ENCODE data around the gene SCFD1. TPM values are rescaled to one million over a fixed set of nuclear protein-coding genes. Genes with fewer than 3 reads are reported as not detected.

SCFD1 gene
- total RNA-seq, 1 experiment from 2014 or later = 50.5 TPM

GRCh38 chr14:30756594-30756993, 134.5 kb downstream of the SCFD1 start:
- no peaks in the 10 kb centered on the region for H3K4me1 Mint-ChIP-seq (ENCODE audit: low read depth, unreplicated experiment)
- no peak overlapping the region for H3K27ac Mint-ChIP-seq (ENCODE audit: unreplicated experiment)
- CTCF ChIA-PET = no interaction called here
- TF ChIP-seq, protein P1, sequence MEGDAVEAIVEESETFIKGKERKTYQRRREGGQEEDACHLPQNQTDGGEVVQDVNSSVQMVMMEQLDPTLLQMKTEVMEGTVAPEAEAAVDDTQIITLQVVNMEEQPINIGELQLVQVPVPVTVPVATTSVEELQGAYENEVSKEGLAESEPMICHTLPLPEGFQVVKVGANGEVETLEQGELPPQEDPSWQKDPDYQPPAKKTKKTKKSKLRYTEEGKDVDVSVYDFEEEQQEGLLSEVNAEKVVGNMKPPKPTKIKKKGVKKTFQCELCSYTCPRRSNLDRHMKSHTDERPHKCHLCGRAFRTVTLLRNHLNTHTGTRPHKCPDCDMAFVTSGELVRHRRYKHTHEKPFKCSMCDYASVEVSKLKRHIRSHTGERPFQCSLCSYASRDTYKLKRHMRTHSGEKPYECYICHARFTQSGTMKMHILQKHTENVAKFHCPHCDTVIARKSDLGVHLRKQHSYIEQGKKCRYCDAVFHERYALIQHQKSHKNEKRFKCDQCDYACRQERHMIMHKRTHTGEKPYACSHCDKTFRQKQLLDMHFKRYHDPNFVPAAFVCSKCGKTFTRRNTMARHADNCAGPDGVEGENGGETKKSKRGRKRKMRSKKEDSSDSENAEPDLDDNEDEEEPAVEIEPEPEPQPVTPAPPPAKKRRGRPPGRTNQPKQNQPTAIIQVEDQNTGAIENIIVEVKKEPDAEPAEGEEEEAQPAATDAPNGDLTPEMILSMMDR (IDR thresholded peaks at IDR 0.05; ENCODE audit: unreplicated experiment) = no peak
- H3K27me3 Mint-ChIP-seq (ENCODE audit: unreplicated experiment) = peaks cover 49% of the 10 kb centered on the region
- no TSS peak for BruUV-seq (replicated peaks)
- no peak overlapping the region for H3K4me3 Mint-ChIP-seq (ENCODE audit: low read depth, unreplicated experiment)
- no peaks in the 10 kb centered on the region for H3K9me3 Mint-ChIP-seq (ENCODE audit: low read depth, unreplicated experiment)
- DNase-seq = no peak
- intact Hi-C loops (cut with micrococcal nuclease; ENCODE audit: unreplicated experiment) = no loop called here
- H3K36me3 Mint-ChIP-seq (ENCODE audit: insufficient read depth, unreplicated experiment) = no peaks in the 10 kb centered on the region

DNA sequence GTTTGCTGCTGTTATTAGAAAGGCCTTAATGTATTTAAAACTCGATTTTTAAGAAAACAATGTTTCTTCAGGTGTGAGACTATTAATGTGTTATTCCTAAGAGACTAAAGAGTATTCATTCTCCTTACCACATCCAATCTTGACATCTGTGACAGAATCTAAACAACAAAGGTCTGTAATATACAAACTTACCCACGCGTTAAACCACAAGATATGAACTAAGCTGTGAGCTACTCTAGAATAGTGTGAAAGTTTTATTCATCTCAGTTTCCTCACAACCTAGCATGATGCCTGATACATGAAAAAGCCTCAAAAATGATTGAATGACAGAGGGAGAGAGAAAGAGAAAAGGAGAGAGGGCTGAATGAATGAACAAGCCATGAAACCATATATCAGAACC, 135.0 kb downstream of the SCFD1 start:
- no peaks in the 10 kb centered on the region for H3K36me3 Mint-ChIP-seq (ENCODE audit: insufficient read depth, unreplicated experiment)
- intact Hi-C loops (cut with micrococcal nuclease; ENCODE audit: unreplicated experiment) = no loop called here
- TF ChIP-seq, protein P1 (IDR thresholded peaks at IDR 0.05; ENCODE audit: unreplicated experiment) = no peak
- no peaks in the 10 kb centered on the region for H3K9me3 Mint-ChIP-seq (ENCODE audit: low read depth, unreplicated experiment)
- no peak for DNase-seq
- CTCF ChIA-PET = no interaction called here
- H3K4me1 Mint-ChIP-seq (ENCODE audit: low read depth, unreplicated experiment) = no peaks in the 10 kb centered on the region
- no TSS peak for BruUV-seq (replicated peaks)
- no peak overlapping the region for H3K4me3 Mint-ChIP-seq (ENCODE audit: low read depth, unreplicated experiment)
- peaks cover 47% of the 10 kb centered on the region for H3K27me3 Mint-ChIP-seq (ENCODE audit: unreplicated experiment)
- H3K27ac Mint-ChIP-seq (ENCODE audit: unreplicated experiment) = no peak overlapping the region

DNA sequence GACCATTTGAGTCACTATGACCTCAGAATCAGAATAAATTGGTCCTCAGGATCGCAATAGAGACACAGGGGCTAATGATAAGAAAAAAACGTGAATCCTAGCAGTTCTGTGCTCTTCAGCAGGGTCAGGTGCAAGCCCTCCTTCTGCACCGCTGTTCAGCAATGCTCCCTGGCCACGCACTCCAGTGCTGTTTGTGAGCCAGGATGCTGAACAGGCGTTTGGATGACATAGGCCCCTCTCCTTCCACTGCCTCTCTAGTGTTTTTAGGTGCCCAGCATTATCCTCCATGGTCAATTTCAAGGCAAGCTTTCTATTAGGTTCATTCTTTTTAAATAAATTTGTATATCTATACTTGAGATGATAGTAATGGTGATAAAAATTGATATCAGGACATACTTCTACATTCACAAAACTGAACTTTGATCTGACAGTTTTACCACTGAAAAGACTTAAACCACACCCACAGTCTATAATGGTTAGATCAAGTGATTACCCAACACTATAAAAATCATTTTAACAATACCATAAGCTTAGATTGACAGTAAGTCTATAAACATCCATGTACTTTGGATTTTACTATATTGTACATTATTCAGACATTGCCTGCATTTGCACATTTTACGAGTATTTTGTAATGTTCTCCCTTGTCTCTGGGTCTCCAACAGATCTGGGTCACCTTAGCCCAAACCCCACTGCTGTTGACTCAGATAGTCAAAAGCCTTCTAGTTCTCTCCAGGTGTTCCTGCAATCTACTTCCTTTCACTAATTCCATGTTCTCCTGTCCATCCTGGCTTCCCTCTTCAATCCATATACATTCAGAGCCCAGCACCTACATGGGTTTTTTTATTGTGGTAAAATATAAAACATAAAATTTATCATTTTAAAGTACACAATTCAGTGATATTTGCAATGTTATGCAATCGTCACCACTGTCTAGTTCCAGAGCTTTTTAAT, 137.3 kb downstream of the SCFD1 start:
- TF ChIP-seq, protein P1 (IDR thresholded peaks at IDR 0.05; ENCODE audit: unreplicated experiment) = no peak
- BruUV-seq (replicated peaks) = no TSS peak
- no peak overlapping the region for H3K4me3 Mint-ChIP-seq (ENCODE audit: low read depth, unreplicated experiment)
- no peak overlapping the region for H3K27ac Mint-ChIP-seq (ENCODE audit: unreplicated experiment)
- intact Hi-C loops (cut with micrococcal nuclease; ENCODE audit: unreplicated experiment) = no loop called here
- DNase-seq = no peak
- peaks cover 24% of the 10 kb centered on the region for H3K27me3 Mint-ChIP-seq (ENCODE audit: unreplicated experiment)
- peaks cover 10% of the 10 kb centered on the region for H3K9me3 Mint-ChIP-seq (ENCODE audit: low read depth, unreplicated experiment)
- CTCF ChIA-PET = no interaction called here
- H3K36me3 Mint-ChIP-seq (ENCODE audit: insufficient read depth, unreplicated experiment) = no peaks in the 10 kb centered on the region
- H3K4me1 Mint-ChIP-seq (ENCODE audit: low read depth, unreplicated experiment) = no peaks in the 10 kb centered on the region

GRCh38 chr14:30763891-30764290, 141.8 kb downstream of the SCFD1 start:
- no peaks in the 10 kb centered on the region for H3K36me3 Mint-ChIP-seq (ENCODE audit: insufficient read depth, unreplicated experiment)
- no peak overlapping the region for H3K27ac Mint-ChIP-seq (ENCODE audit: unreplicated experiment)
- H3K4me3 Mint-ChIP-seq (ENCODE audit: low read depth, unreplicated experiment) = no peak overlapping the region
- BruUV-seq (replicated peaks) = no TSS peak
- peaks cover 2% of the 10 kb centered on the region for H3K27me3 Mint-ChIP-seq (ENCODE audit: unreplicated experiment)
- CTCF ChIA-PET = no interaction called here
- H3K4me1 Mint-ChIP-seq (ENCODE audit: low read depth, unreplicated experiment) = no peaks in the 10 kb centered on the region
- no peak for DNase-seq
- H3K9me3 Mint-ChIP-seq (ENCODE audit: low read depth, unreplicated experiment) = peaks cover 11% of the 10 kb centered on the region
- TF ChIP-seq, protein P1 (IDR thresholded peaks at IDR 0.05; ENCODE audit: unreplicated experiment) = no peak
- intact Hi-C loops (cut with micrococcal nuclease; ENCODE audit: unreplicated experiment) = no loop called here
